Esophagus squamous epithelium (tissue), 5 donors: Measurements from ENCODE around the gene KRTAP10-2. TPM values are rescaled to one million over a fixed set of nuclear protein-coding genes. Genes with fewer than 3 reads are reported as not detected.

Experiments
- DNase-seq: peaks from one replicate; lab custom pipeline; 2025; lab: John Stamatoyannopoulos, UW
- H3K27ac ChIP-seq, 4 donors: fragments of 200-600 bp; sonication (generic); one replicate each; pipeline ENCODE4 v1.5.1; 2016 to 2019; ENCODE audit warnings: mild to moderate bottlenecking in 1 of 4
- H3K27me3 ChIP-seq, 4 donors: fragments of 200-600 bp; sonication (generic); 1 replicate in 3 of 4; 2 replicates in 1 of 4; pipeline versions ENCODE4 v1.5.1 to v1.6.0; 2017 to 2021; ENCODE audit warnings: antibody characterized with exemption in 1 of 4
- H3K36me3 ChIP-seq, 3 donors: fragments of 200-600 bp; sonication (generic); one replicate each; pipeline ENCODE4 v1.5.1; 2016 to 2019
- H3K4me1 ChIP-seq, 3 donors: fragments of 200-600 bp; sonication (generic); one replicate each; pipeline ENCODE4 v1.5.1; 2017 to 2019
- H3K4me3 ChIP-seq, 4 donors: fragments of 200-600 bp; sonication (generic); 1 replicate in 3 of 4; 2 replicates in 1 of 4; pipeline ENCODE4 v1.5.1; 2016 to 2019; ENCODE audit warnings: mild to moderate bottlenecking in 2 of 4, moderate library complexity in 1 of 4
- H3K9me3 ChIP-seq, 3 donors: fragments of 200-600 bp; sonication (generic); one replicate each; pipeline ENCODE4 v1.5.1; 2016 to 2019
- POLR2A ChIP-seq, 4 donors: fragments of 450-650 bp; IDR thresholded peaks; one replicate each; pipeline ENCODE4 v1.6.1; 2017; ENCODE audit warnings: antibody characterized with exemption in 4 of 4, mild to moderate bottlenecking in 4 of 4, moderate library complexity in 3 of 4
- WGBS, 2 donors: methylation state at CpG; one replicate each; pipeline ENCODE4 v1.1.5; 2018; 5-methylcytosine and 5-hydroxymethylcytosine counted together
- intact Hi-C: fragments of 100-400 bp; cut with DNase I; formaldehyde crosslinking; loops from one replicate; pipeline ENCODE4 v1.15.0; 2022
- total RNA-seq, 4 donors: library from RNA; depleted of rRNA; stranded (reverse); fragments of >200 nt; gene quantifications; one replicate each; pipeline ENCODE4 v1.1.0, GENCODE V29; 2016
- TF ChIP-seq, protein P1 (sequence below), 6 experiments: fragments of 450-650 bp in 4 of 6; fragments of 200-600 bp in 2 of 6; sonication (generic) in 2 of 6; IDR thresholded peaks; one replicate each; pipeline ENCODE4 v1.5.1; 2016 to 2019; ENCODE audit warnings: antibody characterized with exemption in 6 of 6, mild to moderate bottlenecking in 4 of 6, moderate library complexity in 4 of 6
- donor health status: DM: yes; HTN: yes; CAD: no.

KRTAP10-2 gene
- total RNA-seq, 4 donors from 2014 or later, result not detected

DNA sequence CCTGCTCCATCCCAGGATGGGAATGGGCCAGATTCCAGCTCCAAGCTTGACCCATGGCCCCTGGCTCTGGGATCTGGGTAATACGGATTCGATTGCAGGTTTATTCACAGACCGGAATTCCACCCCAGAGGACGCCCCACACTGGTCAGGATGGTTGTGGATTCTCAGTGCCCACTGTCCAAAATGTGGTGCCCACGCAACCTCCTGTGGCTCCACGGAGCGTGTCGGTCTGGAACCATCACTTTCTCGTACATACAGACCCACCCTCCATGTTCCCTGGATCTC, 42.9 kb downstream of the KRTAP10-2 start:
- no peak for DNase-seq
- Histone ChIP-seq H3K36me3 (no peaks in the 10 kb centered on the region), H3K27me3 (peaks cover 0 to 73% (median 2%) of the 10 kb centered on the region in 4 donors), H3K4me1 (peaks cover 0 to 16% (median 0%) of the 10 kb centered on the region in 3 donors), H3K9me3 (no peaks in the 10 kb centered on the region), H3K27ac (no peak overlapping the region), H3K4me3 (no peak overlapping the region)
- intact Hi-C loops, result no loop called here
- WGBS, 2 donors, result 81 to 82% methylated on average over 7 to 9 of the region's 9 CpGs
- no peak for TF ChIP-seq POLR2A (IDR thresholded peaks at IDR 0.05)
- TF ChIP-seq, protein P1, sequence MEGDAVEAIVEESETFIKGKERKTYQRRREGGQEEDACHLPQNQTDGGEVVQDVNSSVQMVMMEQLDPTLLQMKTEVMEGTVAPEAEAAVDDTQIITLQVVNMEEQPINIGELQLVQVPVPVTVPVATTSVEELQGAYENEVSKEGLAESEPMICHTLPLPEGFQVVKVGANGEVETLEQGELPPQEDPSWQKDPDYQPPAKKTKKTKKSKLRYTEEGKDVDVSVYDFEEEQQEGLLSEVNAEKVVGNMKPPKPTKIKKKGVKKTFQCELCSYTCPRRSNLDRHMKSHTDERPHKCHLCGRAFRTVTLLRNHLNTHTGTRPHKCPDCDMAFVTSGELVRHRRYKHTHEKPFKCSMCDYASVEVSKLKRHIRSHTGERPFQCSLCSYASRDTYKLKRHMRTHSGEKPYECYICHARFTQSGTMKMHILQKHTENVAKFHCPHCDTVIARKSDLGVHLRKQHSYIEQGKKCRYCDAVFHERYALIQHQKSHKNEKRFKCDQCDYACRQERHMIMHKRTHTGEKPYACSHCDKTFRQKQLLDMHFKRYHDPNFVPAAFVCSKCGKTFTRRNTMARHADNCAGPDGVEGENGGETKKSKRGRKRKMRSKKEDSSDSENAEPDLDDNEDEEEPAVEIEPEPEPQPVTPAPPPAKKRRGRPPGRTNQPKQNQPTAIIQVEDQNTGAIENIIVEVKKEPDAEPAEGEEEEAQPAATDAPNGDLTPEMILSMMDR (IDR thresholded peaks at IDR 0.05), result no peak

DNA sequence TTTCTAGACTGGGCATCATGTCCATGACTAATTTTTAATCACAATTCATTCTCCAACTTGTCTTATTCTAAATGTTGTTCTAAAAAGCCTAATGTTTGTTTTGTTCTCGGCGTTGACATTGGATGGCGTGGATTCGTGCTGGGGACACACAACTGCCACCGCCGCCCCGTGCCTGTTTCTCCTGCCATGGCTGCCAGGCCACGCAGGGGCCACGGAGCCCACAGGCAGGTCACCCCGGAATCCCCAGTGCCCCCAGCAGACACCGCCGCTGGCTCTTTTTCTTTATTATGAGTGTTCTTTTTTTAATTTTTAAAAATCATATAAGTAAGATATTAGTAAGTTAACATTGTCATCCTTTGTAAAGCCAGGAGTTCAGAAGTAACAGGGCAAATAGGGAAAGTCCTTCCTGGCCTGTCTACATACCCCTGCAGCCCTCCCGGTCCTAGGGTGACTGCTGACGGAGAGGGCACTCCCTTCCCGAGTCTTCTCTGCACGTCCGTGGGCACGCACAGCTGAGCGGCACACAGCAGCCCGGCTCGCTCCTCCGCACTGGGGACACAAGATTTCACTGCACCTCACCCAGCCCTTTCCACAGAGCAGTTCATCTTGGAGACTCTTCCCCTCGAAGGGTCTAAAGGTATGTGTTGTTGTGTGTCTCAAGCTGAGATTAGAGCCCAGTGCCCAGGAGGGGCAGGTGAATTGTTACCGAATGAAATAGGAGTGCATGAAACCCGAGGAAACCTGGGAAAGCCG, 43.5 kb downstream of the KRTAP10-2 start:
- TF ChIP-seq, protein P1 (IDR thresholded peaks at IDR 0.05), result no peak
- TF ChIP-seq POLR2A (IDR thresholded peaks at IDR 0.05), result no peak
- Histone ChIP-seq H3K27ac (no peak overlapping the region), H3K36me3 (no peaks in the 10 kb centered on the region), H3K27me3 (peaks cover 0 to 74% (median 2%) of the 10 kb centered on the region in 4 donors), H3K9me3 (no peaks in the 10 kb centered on the region), H3K4me1 (peaks cover 0 to 16% (median 0%) of the 10 kb centered on the region in 3 donors), H3K4me3 (no peak overlapping the region)
- DNase-seq, result no peak
- intact Hi-C loops, result no loop called here
- WGBS, 2 donors, result 61 to 68% methylated on average over 17 to 20 of the region's 26 CpGs

DNA sequence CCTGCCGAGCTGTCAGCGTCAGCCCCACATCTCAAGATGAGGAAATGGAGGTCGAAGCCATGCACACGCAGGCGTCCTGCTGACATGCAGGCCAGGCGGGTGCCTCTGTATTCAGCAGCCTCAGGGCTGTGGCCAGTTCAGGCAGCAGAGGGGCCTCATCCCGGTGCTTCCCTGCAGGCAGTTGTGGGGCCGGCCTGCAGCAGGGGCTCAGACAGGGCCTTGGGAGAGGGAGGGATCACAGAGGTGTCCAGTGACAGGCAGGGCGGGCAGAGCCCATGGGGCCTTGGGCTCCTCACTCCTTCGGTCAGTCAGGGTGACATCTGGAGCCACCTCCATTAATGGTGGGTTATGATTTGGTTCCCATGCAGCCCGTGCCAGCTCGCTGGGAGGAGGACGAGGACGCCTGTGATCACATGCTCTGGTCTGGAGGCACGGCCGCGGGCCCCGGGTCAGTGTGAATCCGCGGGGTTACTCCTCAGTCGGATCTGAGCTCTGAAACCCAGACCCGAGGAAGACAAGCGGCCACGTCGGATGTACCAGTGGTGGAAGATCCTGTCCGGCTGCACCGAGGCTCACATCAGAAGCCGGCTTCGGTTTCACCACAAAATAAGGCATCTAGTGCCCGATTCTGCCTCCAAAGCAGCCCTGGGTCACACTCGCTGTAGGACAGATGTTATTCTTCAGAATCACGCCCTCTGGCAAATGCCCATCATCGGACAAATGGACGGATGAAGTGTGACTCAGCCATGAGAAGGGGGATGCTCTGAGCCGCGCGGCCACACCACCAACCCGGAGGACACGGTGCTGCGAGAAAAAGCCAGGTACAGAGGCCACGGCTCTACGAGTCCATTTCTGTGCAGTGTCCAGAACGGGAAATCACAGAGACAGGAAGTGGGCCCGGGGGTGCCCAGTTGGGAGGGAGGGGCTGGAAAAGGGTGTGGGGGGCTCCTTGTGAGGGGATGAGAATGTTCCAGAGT, 44.7 kb downstream of the KRTAP10-2 start:
- WGBS, 2 donors, result 51 to 79% methylated on average over 8 to 32 of the region's 44 CpGs
- Histone ChIP-seq H3K27me3 (peaks cover 0 to 71% (median 2%) of the 10 kb centered on the region in 4 donors), H3K4me3 (no peak overlapping the region), H3K9me3 (no peaks in the 10 kb centered on the region), H3K36me3 (no peaks in the 10 kb centered on the region), H3K4me1 (peaks cover 0 to 16% (median 0%) of the 10 kb centered on the region in 3 donors), H3K27ac (no peak overlapping the region)
- no peak for DNase-seq
- TF ChIP-seq, protein P1 (IDR thresholded peaks at IDR 0.05), result no peak
- TF ChIP-seq POLR2A (IDR thresholded peaks at IDR 0.05), result no peak
- intact Hi-C loops, result no loop called here

DNA sequence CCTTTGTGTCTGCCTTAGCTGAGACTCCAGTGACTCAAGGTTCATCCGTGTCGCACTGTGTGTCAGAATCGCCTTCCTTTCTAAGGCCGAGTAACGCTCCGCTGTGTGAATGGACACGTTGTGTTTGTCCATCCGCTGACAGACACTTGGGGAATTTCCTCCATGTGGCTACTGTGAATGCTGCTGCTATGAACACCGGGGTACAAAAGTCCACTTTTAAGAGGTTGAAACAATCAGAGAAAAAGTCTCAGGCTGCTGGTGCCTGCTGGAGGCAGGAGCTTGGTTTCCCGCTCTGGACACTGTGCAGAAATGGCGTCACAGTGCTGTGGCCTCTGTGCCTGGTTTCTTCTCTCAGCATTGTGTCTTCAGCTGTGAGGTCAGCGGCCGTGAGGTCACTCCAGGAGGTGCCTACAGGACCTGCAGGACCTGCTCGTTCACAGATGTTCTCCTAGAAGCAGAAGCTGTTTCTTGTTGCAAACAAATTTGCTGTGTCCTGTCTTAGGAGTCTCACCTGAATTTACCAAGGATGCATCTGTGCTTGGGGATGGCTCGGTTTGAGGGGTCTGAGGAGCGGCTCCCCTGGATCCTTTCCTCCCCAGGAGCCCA, 45.5 kb downstream of the KRTAP10-2 start:
- no peaks in the 10 kb centered on the region for H3K9me3 ChIP-seq
- TF ChIP-seq, protein P1 (IDR thresholded peaks at IDR 0.05), result no peak
- TF ChIP-seq POLR2A (IDR thresholded peaks at IDR 0.05), result no peak
- H3K4me1 ChIP-seq, result peaks cover 0 to 14% (median 0%) of the 10 kb centered on the region in 3 donors
- peaks cover 0 to 71% (median 2%) of the 10 kb centered on the region in 4 donors for H3K27me3 ChIP-seq
- no peak for DNase-seq
- H3K36me3 ChIP-seq, result no peaks in the 10 kb centered on the region
- H3K27ac ChIP-seq, result no peak overlapping the region
- WGBS, 2 donors, result 59 to 88% methylated on average over 4 to 14 of the region's 16 CpGs
- intact Hi-C loops, result no loop called here
- no peak overlapping the region for H3K4me3 ChIP-seq
